ENCODE measurements around the gene CLIC1. TPM values are rescaled to one million over a fixed set of nuclear protein-coding genes. Genes with fewer than 3 reads are reported as not detected.

The CLIC1 gene
- total RNA-seq, 5 donors from 2014 or later (not counting 1 experiment from before 2014, with no cell fraction given), result 89.5 to 146 (median 112) TPM

- H3K36me3 ChIP-seq (ENCODE audit: control insufficient read depth in 2 of 2, extremely low read depth in 1 of 2, insufficient read depth in 1 of 2, low read length in 1 of 2), result peaks cover 0 to 3% of the 10 kb centered on the region in 2 donors
- no peak overlapping the region for H3K4me3 Mint-ChIP-seq
- no peaks in the 10 kb centered on the region for H3K4me1 Mint-ChIP-seq
- no peaks in the 10 kb centered on the region for H3K36me3 Mint-ChIP-seq
- H3K27me3 ChIP-seq (replicated peaks in 1 of 2; ENCODE audit: control insufficient read depth in 2 of 2, extremely low read depth in 1 of 2, insufficient read depth in 2 of 2, low read length in 1 of 2), result no peaks in the 10 kb centered on the region
- ATAC-seq (replicated peaks in 1 of 4) (no peak), DNase-seq (no peak)
- H3K27ac ChIP-seq (ENCODE audit: low read length), result no peak overlapping the region
- no peaks in the 10 kb centered on the region for H3K27me3 Mint-ChIP-seq
- CTCF ChIA-PET, result no interaction called here
- H3K9me3 Mint-ChIP-seq, result no peaks in the 10 kb centered on the region
- POLR2A ChIA-PET, result no interaction called here
- no peak overlapping the region for H3K27ac Mint-ChIP-seq
- H3K9me3 ChIP-seq, result no peaks in the 10 kb centered on the region
- no peaks in the 10 kb centered on the region for H3K4me1 ChIP-seq (ENCODE audit: control insufficient read depth in 1 of 2, extremely low read depth in 1 of 2, insufficient read depth in 2 of 2, low read length in 2 of 2)
- H3K4me3 ChIP-seq (ENCODE audit: control insufficient read depth in 1 of 2, extremely low read depth in 1 of 2, low read length in 1 of 2), result no peak overlapping the region
- WGBS (ENCODE audit: insufficient coverage), result 95% methylated on average over 5 of the region's 7 CpGs
Observed at GRCh38 chr6:31750411-31751022, 14.2 kb upstream of the CLIC1 start.

- Mint-ChIP-seq H3K27me3 (no peaks in the 10 kb centered on the region), H3K4me1 (no peaks in the 10 kb centered on the region), H3K27ac (no peak overlapping the region), H3K9me3 (no peaks in the 10 kb centered on the region), H3K36me3 (no peaks in the 10 kb centered on the region), H3K4me3 (no peak overlapping the region)
- Histone ChIP-seq H3K36me3 (ENCODE audit: control insufficient read depth in 2 of 2, extremely low read depth in 1 of 2, insufficient read depth in 1 of 2, low read length in 1 of 2) (peaks cover 0 to 3% of the 10 kb centered on the region in 2 donors), H3K27me3 (replicated peaks in 1 of 2; ENCODE audit: control insufficient read depth in 2 of 2, extremely low read depth in 1 of 2, insufficient read depth in 2 of 2, low read length in 1 of 2) (no peaks in the 10 kb centered on the region), H3K27ac (ENCODE audit: low read length) (no peak overlapping the region), H3K4me3 (ENCODE audit: control insufficient read depth in 1 of 2, extremely low read depth in 1 of 2, low read length in 1 of 2) (no peak overlapping the region), H3K9me3 (no peaks in the 10 kb centered on the region), H3K4me1 (ENCODE audit: control insufficient read depth in 1 of 2, extremely low read depth in 1 of 2, insufficient read depth in 2 of 2, low read length in 2 of 2) (no peaks in the 10 kb centered on the region)
- POLR2A ChIA-PET, result interaction anchor here in 1 of 2 donors (0.6 kb wide), 1 partner anchor 118 kb away, joined by 3 read pairs; no protein-coding TSS in a partner anchor
- WGBS (ENCODE audit: insufficient coverage), result 100% methylated on average over 2 of the region's 8 CpGs
- ATAC-seq (replicated peaks in 1 of 4), result no peak
- DNase-seq, result no peak
- CTCF ChIA-PET, result no interaction called here
Observed at GRCh38 chr6:31749301-31750036, 13.1 kb upstream of the CLIC1 start.

- Mint-ChIP-seq H3K9me3 (no peaks in the 10 kb centered on the region), H3K4me1 (peaks cover 12 to 18% (median 14%) of the 10 kb centered on the region in 3 donors), H3K27ac (no peak overlapping the region), H3K27me3 (no peaks in the 10 kb centered on the region), H3K4me3 (no peak overlapping the region), H3K36me3 (peaks cover 13% of the 10 kb centered on the region)
- no peak overlapping the region for H3K27ac ChIP-seq (ENCODE audit: low read length)
- H3K36me3 ChIP-seq (ENCODE audit: control insufficient read depth in 2 of 2, extremely low read depth in 1 of 2, insufficient read depth in 1 of 2, low read length in 1 of 2), result peaks cover 0 to 3% of the 10 kb centered on the region in 2 donors
- POLR2A ChIA-PET, result no interaction called here
- H3K4me1 ChIP-seq (ENCODE audit: control insufficient read depth in 1 of 2, extremely low read depth in 1 of 2, insufficient read depth in 2 of 2, low read length in 2 of 2), result peaks cover 3 to 14% of the 10 kb centered on the region in 2 experiments
- no peak for ATAC-seq (replicated peaks in 1 of 4)
- H3K9me3 ChIP-seq, result no peaks in the 10 kb centered on the region
- H3K4me3 ChIP-seq (ENCODE audit: control insufficient read depth in 1 of 2, extremely low read depth in 1 of 2, low read length in 1 of 2), result no peak overlapping the region
- CTCF ChIA-PET, result no interaction called here
- WGBS (ENCODE audit: insufficient coverage), result 40% methylated on average over 1 of the region's 1 CpG
- DNase-seq, result no peak
- H3K27me3 ChIP-seq (replicated peaks in 1 of 2; ENCODE audit: control insufficient read depth in 2 of 2, extremely low read depth in 1 of 2, insufficient read depth in 2 of 2, low read length in 1 of 2), result no peaks in the 10 kb centered on the region
Observed at GRCh38 chr6:31744422-31744821, 8.1 kb upstream of the CLIC1 start.

- no peak for DNase-seq
- ChIA-PET POLR2A (no interaction called here), CTCF (interaction anchor here in 1 of 2 donors (0.5 kb wide), 1 partner anchor 89 kb away, joined by 6 read pairs; no protein-coding TSS in a partner anchor)
- ATAC-seq (replicated peaks in 1 of 4), result no peak
- Mint-ChIP-seq H3K27ac (no peak overlapping the region), H3K4me3 (no peak overlapping the region), H3K4me1 (peaks cover 26 to 33% (median 29%) of the 10 kb centered on the region in 3 donors), H3K9me3 (no peaks in the 10 kb centered on the region), H3K27me3 (no peaks in the 10 kb centered on the region), H3K36me3 (peaks cover 13% of the 10 kb centered on the region)
- no peaks in the 10 kb centered on the region for H3K27me3 ChIP-seq (replicated peaks in 1 of 2; ENCODE audit: control insufficient read depth in 2 of 2, extremely low read depth in 1 of 2, insufficient read depth in 2 of 2, low read length in 1 of 2)
- WGBS (ENCODE audit: insufficient coverage), result 94% methylated on average over 3 of the region's 3 CpGs
- no peaks in the 10 kb centered on the region for H3K9me3 ChIP-seq
- peaks cover 16 to 29% of the 10 kb centered on the region in 2 experiments for H3K4me1 ChIP-seq (ENCODE audit: control insufficient read depth in 1 of 2, extremely low read depth in 1 of 2, insufficient read depth in 2 of 2, low read length in 2 of 2)
- no peak overlapping the region for H3K27ac ChIP-seq (ENCODE audit: low read length)
- peaks cover 0 to 3% of the 10 kb centered on the region in 2 donors for H3K36me3 ChIP-seq (ENCODE audit: control insufficient read depth in 2 of 2, extremely low read depth in 1 of 2, insufficient read depth in 1 of 2, low read length in 1 of 2)
- no peak overlapping the region for H3K4me3 ChIP-seq (ENCODE audit: control insufficient read depth in 1 of 2, extremely low read depth in 1 of 2, low read length in 1 of 2)
Observed at GRCh38 chr6:31742894-31743293, 6.6 kb upstream of the CLIC1 start.

- ChIA-PET CTCF (no interaction called here), POLR2A (interaction anchor here (0.6 to 0.7 kb wide), 4 partner anchors 12 to 117 kb away, joined by 3 to 6 read pairs (median 4); partner anchors contain the start of genes HSPA1B (in 1 of the 2) and LY6G6C (in 1 of the 2))
- Histone ChIP-seq H3K4me1 (ENCODE audit: control insufficient read depth in 1 of 2, extremely low read depth in 1 of 2, insufficient read depth in 2 of 2, low read length in 2 of 2) (peaks cover 24 to 40% of the 10 kb centered on the region in 2 experiments), H3K9me3 (no peaks in the 10 kb centered on the region), H3K36me3 (ENCODE audit: control insufficient read depth in 2 of 2, extremely low read depth in 1 of 2, insufficient read depth in 1 of 2, low read length in 1 of 2) (no peaks in the 10 kb centered on the region), H3K27me3 (replicated peaks in 1 of 2; ENCODE audit: control insufficient read depth in 2 of 2, extremely low read depth in 1 of 2, insufficient read depth in 2 of 2, low read length in 1 of 2) (no peaks in the 10 kb centered on the region), H3K27ac (ENCODE audit: low read length) (no peak overlapping the region), H3K4me3 (ENCODE audit: control insufficient read depth in 1 of 2, extremely low read depth in 1 of 2, low read length in 1 of 2) (no peak overlapping the region)
- ATAC-seq (replicated peaks in 1 of 4), result no peak
- WGBS (ENCODE audit: insufficient coverage), result 100% methylated on average over 2 of the region's 2 CpGs
- peaks cover 13% of the 10 kb centered on the region for H3K36me3 Mint-ChIP-seq
- no peak for DNase-seq
- no peaks in the 10 kb centered on the region for H3K9me3 Mint-ChIP-seq
- no peak overlapping the region for H3K27ac Mint-ChIP-seq
- peak overlapping the region in 2 of 3 donors; percentile 25 to 92 for H3K4me3 Mint-ChIP-seq
- peaks cover 37 to 44% (median 40%) of the 10 kb centered on the region in 3 donors for H3K4me1 Mint-ChIP-seq
- H3K27me3 Mint-ChIP-seq, result no peaks in the 10 kb centered on the region
Observed at GRCh38 chr6:31741815-31742214, 5.5 kb upstream of the CLIC1 start.

GRCh38 chr6:31740397-31741223, 4.3 kb upstream of the CLIC1 start:
- no peaks in the 10 kb centered on the region for H3K36me3 ChIP-seq (ENCODE audit: control insufficient read depth in 2 of 2, extremely low read depth in 1 of 2, insufficient read depth in 1 of 2, low read length in 1 of 2)
- H3K27ac ChIP-seq (ENCODE audit: low read length), result peak overlapping the region; percentile 19
- peaks cover 48 to 56% (median 52%) of the 10 kb centered on the region in 3 donors for H3K4me1 Mint-ChIP-seq
- peak overlapping the region; percentile 82 to 92 for H3K4me3 ChIP-seq (ENCODE audit: control insufficient read depth in 1 of 2, extremely low read depth in 1 of 2, low read length in 1 of 2)
- H3K4me1 ChIP-seq (ENCODE audit: control insufficient read depth in 1 of 2, extremely low read depth in 1 of 2, insufficient read depth in 2 of 2, low read length in 2 of 2), result peaks cover 36 to 51% of the 10 kb centered on the region in 2 experiments
- no peaks in the 10 kb centered on the region for H3K9me3 ChIP-seq
- DNase-seq (no peak), ATAC-seq (replicated peaks in 1 of 4) (no peak)
- H3K27me3 ChIP-seq (replicated peaks in 1 of 2; ENCODE audit: control insufficient read depth in 2 of 2, extremely low read depth in 1 of 2, insufficient read depth in 2 of 2, low read length in 1 of 2), result no peaks in the 10 kb centered on the region
- WGBS (ENCODE audit: insufficient coverage), result 12% methylated on average over 23 of the region's 29 CpGs
- POLR2A ChIA-PET, result no interaction called here
- H3K4me3 Mint-ChIP-seq, result peak overlapping the region; percentile 85 to 92 (median 92)
- peak overlapping the region; percentile 53 to 88 for H3K27ac Mint-ChIP-seq
- no peaks in the 10 kb centered on the region for H3K9me3 Mint-ChIP-seq
- H3K36me3 Mint-ChIP-seq, result peaks cover 13% of the 10 kb centered on the region
- CTCF ChIA-PET, result interaction anchor here (0.5 to 3.1 kb wide), 8 partner anchors 10 to 192 kb away, joined by 3 to 18 read pairs (median 4); partner anchors contain the start of genes DDAH2 (in 1 of the 2) and NEU1 (in 1 of the 2)
- H3K27me3 Mint-ChIP-seq, result no peaks in the 10 kb centered on the region
